Endodermal cell (in vitro differentiated cells): Measurements from ENCODE around the gene OBSL1. TPM values are rescaled to one million over a fixed set of nuclear protein-coding genes. Genes with fewer than 3 reads are reported as not detected.

Experiments
- DNase-seq: peaks from one replicate; pipeline ENCODE4 v3.0.0-alpha.2; 2017
- H3K27ac ChIP-seq: 2 replicates; pipeline ENCODE4 v1.5.1; 2013; ENCODE audit warnings: mild to moderate bottlenecking, low read depth, low read length, moderate library complexity
- H3K27me3 ChIP-seq: 2 replicates; pipeline ENCODE4 v1.6.1; 2013; ENCODE audit warnings: mild to moderate bottlenecking, low read length, moderate library complexity; ENCODE audit not compliant: insufficient read depth, control insufficient read depth, poor library complexity, severe bottlenecking
- H3K36me3 ChIP-seq: 2 replicates; pipeline ENCODE4 v1.7.0; 2013; ENCODE audit warnings: mild to moderate bottlenecking, low read length, moderate library complexity; ENCODE audit not compliant: control insufficient read depth, insufficient read depth
- H3K4me1 ChIP-seq: one replicate; pipeline ENCODE4 v1.7.0; 2013; ENCODE audit warnings: low read length; ENCODE audit not compliant: control insufficient read depth, insufficient read depth
- H3K4me3 ChIP-seq: 2 replicates; pipeline ENCODE4 v1.5.1; 2013; ENCODE audit warnings: mild to moderate bottlenecking, low read length, moderate library complexity
- H3K9ac ChIP-seq: 2 replicates; pipeline ENCODE4 v1.6.1; 2013; ENCODE audit warnings: mild to moderate bottlenecking, low read length, moderate library complexity; ENCODE audit not compliant: poor library complexity, severe bottlenecking; ENCODE audit errors: extremely low read depth
- H3K9me3 ChIP-seq: 2 replicates; pipeline ENCODE4 v1.6.1; 2013; ENCODE audit warnings: mild to moderate bottlenecking, low read length, moderate library complexity; ENCODE audit not compliant: control insufficient read depth
- H3K27ac Mint-ChIP-seq: 2 replicates; pipeline ENCODE4 v1.8.0; 2020; ENCODE audit warnings: mixed read lengths
- H3K27me3 Mint-ChIP-seq: 2 replicates; pipeline ENCODE4 v1.8.0; 2021; ENCODE audit warnings: mild to moderate bottlenecking, mixed read lengths; ENCODE audit not compliant: insufficient read depth
- H3K36me3 Mint-ChIP-seq: 2 replicates; pipeline ENCODE4 v1.8.0; 2020; ENCODE audit warnings: low read depth, mixed read lengths
- H3K4me1 Mint-ChIP-seq: 2 replicates; pipeline ENCODE4 v1.8.0; 2020; ENCODE audit warnings: mixed read lengths
- H3K4me3 Mint-ChIP-seq: 2 replicates; pipeline ENCODE4 v1.8.0; 2020; ENCODE audit warnings: mild to moderate bottlenecking, moderate library complexity, mixed read lengths
- H3K9me3 Mint-ChIP-seq: 2 replicates; pipeline ENCODE4 v1.8.0; 2020; ENCODE audit warnings: mild to moderate bottlenecking, mixed read lengths
- CTCF ChIP-seq: fragments of 200-600 bp; sonication (generic); conservative IDR thresholded peaks from 2 replicates; pipeline ENCODE4 v1.5.0; 2021; ENCODE audit warnings: antibody characterized with exemption, mild to moderate bottlenecking
- WGBS, 2 experiments: methylation state at CpG; one replicate each; pipeline versions ENCODE4 v1.1.5 to v1.1.7; 2013; ENCODE audit warnings: missing lambda C conversion rate in 2 of 2, mixed read lengths in 1 of 2; ENCODE audit not compliant: insufficient coverage in 1 of 2, insufficient read length in 1 of 2; 5-methylcytosine and 5-hydroxymethylcytosine counted together
- microRNA-seq: library from miRNA; unstranded; fragments of <30 nt; microRNA quantifications from one replicate; pipeline ENCODE4 v1.2.0, GENCODE V29; 2020; ENCODE audit warnings: borderline microRNAs expressed
- total RNA-seq, 2 donors: library from RNA; stranded (reverse); fragmentation: NEBNext Ultra II Directional in 1 of 2; extraction: Animal tissue kit (Norgen Biotek cat#: 25700) in 1 of 2; gene quantifications; 2 replicates in 1 of 2; 3 replicates in 1 of 2; pipeline ENCODE4 v1.2.1, GENCODE V29; 2021

Gene OBSL1
- total RNA-seq, 2 donors from 2014 or later: 156 to 162 TPM

- no peak overlapping the region for H3K9ac ChIP-seq
- H3K4me1 ChIP-seq: peaks cover 5% of the 10 kb centered on the region
- H3K27me3 ChIP-seq: no peaks in the 10 kb centered on the region
- H3K27ac ChIP-seq: no peak overlapping the region
- H3K4me3 Mint-ChIP-seq: no peak overlapping the region
- peaks cover 24% of the 10 kb centered on the region for H3K36me3 Mint-ChIP-seq
- H3K9me3 ChIP-seq: no peaks in the 10 kb centered on the region
- peaks cover 10% of the 10 kb centered on the region for H3K36me3 ChIP-seq
- H3K4me1 Mint-ChIP-seq: peaks cover 20% of the 10 kb centered on the region
- TF ChIP-seq CTCF: no peak
- DNase-seq: no peak
- H3K9me3 Mint-ChIP-seq: peaks cover 2% of the 10 kb centered on the region
- H3K27me3 Mint-ChIP-seq: peaks cover 13% of the 10 kb centered on the region
- no peak overlapping the region for H3K4me3 ChIP-seq
- 94 to 96% methylated on average over 4 to 9 of the region's 9 CpGs for WGBS, 2 experiments
- no peak overlapping the region for H3K27ac Mint-ChIP-seq
These were observed 65.8 kb downstream of the OBSL1 start for GRCh38 chr2:219505585-219505984.

- Histone ChIP-seq H3K9ac (no peak overlapping the region), H3K9me3 (no peaks in the 10 kb centered on the region), H3K36me3 (peaks cover 10% of the 10 kb centered on the region), H3K27me3 (peaks cover 6% of the 10 kb centered on the region), H3K4me3 (no peak overlapping the region), H3K4me1 (peaks cover 2% of the 10 kb centered on the region), H3K27ac (no peak overlapping the region)
- Mint-ChIP-seq H3K4me3 (no peak overlapping the region), H3K9me3 (no peaks in the 10 kb centered on the region), H3K4me1 (peaks cover 27% of the 10 kb centered on the region), H3K27ac (no peak overlapping the region), H3K36me3 (peaks cover 24% of the 10 kb centered on the region), H3K27me3 (peaks cover 9% of the 10 kb centered on the region)
- DNase-seq: no peak
- no peak for TF ChIP-seq CTCF
These were observed 68.7 kb downstream of the OBSL1 start for GRCh38 chr2:219502618-219503017.

- no peak for TF ChIP-seq CTCF
- H3K27ac ChIP-seq: no peak overlapping the region
- peaks cover 17% of the 10 kb centered on the region for H3K27me3 Mint-ChIP-seq
- WGBS, 2 experiments: 94 to 95% methylated on average over 6 to 14 of the region's 14 CpGs
- peaks cover 24% of the 10 kb centered on the region for H3K36me3 Mint-ChIP-seq
- peaks cover 23% of the 10 kb centered on the region for H3K4me1 Mint-ChIP-seq
- H3K27me3 ChIP-seq: peaks cover 14% of the 10 kb centered on the region
- H3K27ac Mint-ChIP-seq: no peak overlapping the region
- H3K9ac ChIP-seq: no peak overlapping the region
- no peak overlapping the region for H3K4me3 Mint-ChIP-seq
- peaks cover 10% of the 10 kb centered on the region for H3K36me3 ChIP-seq
- peaks cover 7% of the 10 kb centered on the region for H3K4me1 ChIP-seq
- H3K4me3 ChIP-seq: no peak overlapping the region
- no peak for DNase-seq
- no peaks in the 10 kb centered on the region for H3K9me3 Mint-ChIP-seq
- H3K9me3 ChIP-seq: no peaks in the 10 kb centered on the region
These were observed 69.5 kb downstream of the OBSL1 start for GRCh38 chr2:219501849-219502248.

Small RNAs within 50 kb of the gene (microRNA-seq; reads per million reads assigned to microRNA genes)
- gene MIR3132: not detected

Other genes with a start within 250 kb of the OBSL1 start
- not detected for gene RESP18, start 238.8 kb downstream of the OBSL1 start, total RNA-seq
- 10 to 100 TPM; 54.6 to 76.1 TPM for gene DNPEP, start 183.6 kb downstream of the OBSL1 start, total RNA-seq
- 1 to 10 TPM; 1.1 to 3.5 TPM for gene DES, start 153.2 kb downstream of the OBSL1 start, total RNA-seq
- gene SPEG, start 136.7 kb downstream of the OBSL1 start, total RNA-seq: 10 to 100 TPM; 23.1 to 29.8 TPM
- 10 to 100 TPM; 36.9 to 38.2 TPM for gene GMPPA, start 72.6 kb downstream of the OBSL1 start, total RNA-seq
- gene ASIC4, start 57.1 kb downstream of the OBSL1 start, total RNA-seq: under 1 TPM; 0.29 to 1.00 TPM
- gene CHPF, start 27.7 kb downstream of the OBSL1 start, total RNA-seq: 10 to 100 TPM; 51.2 to 54.0 TPM
- gene TMEM198, start 27.5 kb downstream of the OBSL1 start, total RNA-seq: 1 to 10 TPM; 2.6 to 3.9 TPM
- gene INHA, start 771 bp upstream of the OBSL1 start, total RNA-seq: 1 to 10 TPM in 1 of 2 donors, under 1 TPM in 1; 0.48 to 1.5 TPM
- gene STK11IP, start 26.3 kb upstream of the OBSL1 start, total RNA-seq: 10 to 100 TPM; 27.3 to 31.1 TPM
- 10 to 100 TPM; 13.4 to 20.2 TPM for gene SLC4A3, start 56.1 kb upstream of the OBSL1 start, total RNA-seq